ENCODE measurements around the gene GABRG3. TPM values are rescaled to one million over a fixed set of nuclear protein-coding genes. Genes with fewer than 3 reads are reported as not detected.

The GABRG3 gene
- total RNA-seq, 2 experiments from 2014 or later = not detected

- peaks cover 0 to 12% of the 10 kb centered on the region in 2 experiments for H3K9me3 ChIP-seq (ENCODE audit: control insufficient read depth in 1 of 2, insufficient read depth in 1 of 2, low read length in 2 of 2)
- Mint-ChIP-seq H3K36me3 (ENCODE audit: low read depth) (no peaks in the 10 kb centered on the region), H3K4me1 (ENCODE audit: low read depth) (no peaks in the 10 kb centered on the region), H3K27ac (no peak overlapping the region), H3K27me3 (no peaks in the 10 kb centered on the region), H3K4me3 (no peak overlapping the region), H3K9me3 (peaks cover 7% of the 10 kb centered on the region)
- H3K4me3 ChIP-seq (ENCODE audit: low read length) = no peak overlapping the region
- POLR2A ChIA-PET = no interaction called here
- TF ChIP-seq CTCF (IDR thresholded peaks at IDR 0.05) = no peak
- H3K36me3 ChIP-seq (ENCODE audit: insufficient read depth, low read length) = no peaks in the 10 kb centered on the region
- H3K4me1 ChIP-seq (ENCODE audit: insufficient read depth, low read length) = no peaks in the 10 kb centered on the region
- DNase-seq (no peak), ATAC-seq (ENCODE audit: poor library complexity) (no peak)
- intact Hi-C loops (cut with DNase I, micrococcal nuclease) = no loop called here
- H3K27ac ChIP-seq (ENCODE audit: low read depth in 1 of 2, low read length in 2 of 2) = no peak overlapping the region
- H3K27me3 ChIP-seq (ENCODE audit: control insufficient read depth in 1 of 2, insufficient read depth in 2 of 2, low read length in 2 of 2) = no peaks in the 10 kb centered on the region
- CTCF ChIA-PET = no interaction called here
These were observed 123.3 kb downstream of the GABRG3 start for GRCh38 chr15:27094235-27094634.

- Histone ChIP-seq H3K4me3 (ENCODE audit: low read length) (no peak overlapping the region), H3K36me3 (ENCODE audit: insufficient read depth, low read length) (no peaks in the 10 kb centered on the region), H3K27me3 (ENCODE audit: control insufficient read depth in 1 of 2, insufficient read depth in 2 of 2, low read length in 2 of 2) (no peaks in the 10 kb centered on the region), H3K27ac (ENCODE audit: low read depth in 1 of 2, low read length in 2 of 2) (no peak overlapping the region), H3K4me1 (ENCODE audit: insufficient read depth, low read length) (no peaks in the 10 kb centered on the region), H3K9me3 (ENCODE audit: control insufficient read depth in 1 of 2, insufficient read depth in 1 of 2, low read length in 2 of 2) (peaks cover 0 to 7% of the 10 kb centered on the region in 2 experiments)
- H3K4me3 Mint-ChIP-seq = no peak overlapping the region
- intact Hi-C loops (cut with DNase I, micrococcal nuclease) = no loop called here
- H3K27me3 Mint-ChIP-seq = no peaks in the 10 kb centered on the region
- CTCF ChIA-PET = no interaction called here
- ATAC-seq (ENCODE audit: poor library complexity) (no peak), DNase-seq (no peak)
- POLR2A ChIA-PET = no interaction called here
- H3K27ac Mint-ChIP-seq = no peak overlapping the region
- H3K9me3 Mint-ChIP-seq = peaks cover 9% of the 10 kb centered on the region
- no peaks in the 10 kb centered on the region for H3K4me1 Mint-ChIP-seq (ENCODE audit: low read depth)
- H3K36me3 Mint-ChIP-seq (ENCODE audit: low read depth) = no peaks in the 10 kb centered on the region
- no peak for TF ChIP-seq CTCF (IDR thresholded peaks at IDR 0.05)
These were observed 125.1 kb downstream of the GABRG3 start for GRCh38 chr15:27095886-27096624.

- intact Hi-C loops (cut with DNase I, micrococcal nuclease) = no loop called here
- ATAC-seq (ENCODE audit: poor library complexity) = no peak
- Histone ChIP-seq H3K4me3 (ENCODE audit: low read length) (no peak overlapping the region), H3K27ac (ENCODE audit: low read depth in 1 of 2, low read length in 2 of 2) (no peak overlapping the region), H3K27me3 (ENCODE audit: control insufficient read depth in 1 of 2, insufficient read depth in 2 of 2, low read length in 2 of 2) (no peaks in the 10 kb centered on the region), H3K9me3 (ENCODE audit: control insufficient read depth in 1 of 2, insufficient read depth in 1 of 2, low read length in 2 of 2) (peaks cover 0 to 4% of the 10 kb centered on the region in 2 experiments), H3K4me1 (ENCODE audit: insufficient read depth, low read length) (no peaks in the 10 kb centered on the region), H3K36me3 (ENCODE audit: insufficient read depth, low read length) (no peaks in the 10 kb centered on the region)
- H3K4me3 Mint-ChIP-seq = no peak overlapping the region
- TF ChIP-seq CTCF (IDR thresholded peaks at IDR 0.05) = no peak
- no peak for DNase-seq
- POLR2A ChIA-PET = no interaction called here
- no peaks in the 10 kb centered on the region for H3K36me3 Mint-ChIP-seq (ENCODE audit: low read depth)
- no peaks in the 10 kb centered on the region for H3K27me3 Mint-ChIP-seq
- H3K27ac Mint-ChIP-seq = no peak overlapping the region
- CTCF ChIA-PET = no interaction called here
- H3K9me3 Mint-ChIP-seq = peaks cover 16% of the 10 kb centered on the region
- H3K4me1 Mint-ChIP-seq (ENCODE audit: low read depth) = no peaks in the 10 kb centered on the region
These were observed 126.5 kb downstream of the GABRG3 start for GRCh38 chr15:27097506-27097905.

Measured in CD4-positive, alpha-beta T cell (primary cell).